IPS-18a (cell line): ENCODE results near the gene VKORC1L1.
"Not testable (repeated sequence)": the region's sequence is repeated elsewhere in the genome, so short reads cannot be mapped to it uniquely, and the experiment has no call there.

Source experiments
- H3K27ac ChIP-seq: one replicate; pipeline ENCODE4 v1.5.1; 2013; ENCODE audit warnings: low read length
- H3K27me3 ChIP-seq: one replicate; pipeline ENCODE4 v1.6.1; 2013; ENCODE audit warnings: mild to moderate bottlenecking, low read length; ENCODE audit not compliant: control insufficient read depth, insufficient read depth
- H3K36me3 ChIP-seq: one replicate; pipeline ENCODE4 v1.6.1; 2013; ENCODE audit warnings: low read depth, low read length; ENCODE audit not compliant: control insufficient read depth
- H3K4me1 ChIP-seq: one replicate; pipeline ENCODE4 v1.6.1; 2013; ENCODE audit warnings: low read depth, low read length; ENCODE audit not compliant: control insufficient read depth
- H3K4me3 ChIP-seq: one replicate; pipeline ENCODE4 v1.5.1; 2013; ENCODE audit warnings: low read length
- H3K9ac ChIP-seq: one replicate; pipeline ENCODE4 v1.6.1; 2013; ENCODE audit warnings: mild to moderate bottlenecking, low read length, moderate library complexity
- H3K9me3 ChIP-seq: one replicate; pipeline ENCODE4 v1.6.1; 2013; ENCODE audit warnings: low read depth, low read length; ENCODE audit not compliant: control insufficient read depth

VKORC1L1 gene

DNA sequence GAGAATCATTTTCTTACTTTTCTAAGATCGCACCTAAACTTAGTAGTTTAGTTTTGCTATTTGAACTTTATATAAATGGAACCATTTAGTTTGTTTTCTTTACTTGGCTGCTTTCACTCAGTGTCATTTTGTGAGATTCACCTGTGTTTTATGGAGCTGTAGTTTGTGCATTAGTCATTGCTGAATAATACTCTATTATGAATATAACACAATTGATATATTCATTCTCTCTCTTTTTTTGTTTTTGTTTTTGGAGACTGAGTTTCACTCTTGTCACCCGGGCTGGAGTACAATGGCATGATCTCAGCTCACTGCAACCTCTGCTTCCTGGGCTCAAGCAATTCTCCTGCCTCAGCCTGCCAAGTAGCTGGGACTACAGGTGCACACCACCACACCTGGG is 16.8 kb downstream of the VKORC1L1 start:
- not testable (repeated sequence) for H3K4me3 ChIP-seq, H3K9me3 ChIP-seq, H3K9ac ChIP-seq, H3K27me3 ChIP-seq, H3K4me1 ChIP-seq, H3K36me3 ChIP-seq, H3K27ac ChIP-seq

DNA sequence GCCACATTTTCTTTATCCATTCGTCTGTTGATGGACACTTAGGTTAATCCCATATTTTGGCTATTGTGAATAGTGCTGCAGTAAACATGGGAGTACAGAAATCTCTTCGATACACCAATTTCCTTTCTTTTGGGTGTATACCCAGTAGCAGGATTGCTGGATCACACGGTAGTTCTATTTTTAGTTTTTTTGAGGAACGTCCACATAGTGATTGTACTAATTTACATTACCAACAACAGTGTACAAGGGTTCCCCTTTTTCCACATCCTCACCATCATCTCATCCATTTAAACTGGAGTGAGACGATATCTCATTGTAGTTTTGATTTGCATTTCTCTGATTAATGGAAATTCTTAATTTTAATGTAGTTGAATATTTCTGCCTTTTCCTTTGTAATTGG is 19.3 kb downstream of the VKORC1L1 start:
- no peaks in the 10 kb centered on the region for H3K4me1 ChIP-seq
- no peak overlapping the region for H3K9ac ChIP-seq
- no peak overlapping the region for H3K27ac ChIP-seq

DNA sequence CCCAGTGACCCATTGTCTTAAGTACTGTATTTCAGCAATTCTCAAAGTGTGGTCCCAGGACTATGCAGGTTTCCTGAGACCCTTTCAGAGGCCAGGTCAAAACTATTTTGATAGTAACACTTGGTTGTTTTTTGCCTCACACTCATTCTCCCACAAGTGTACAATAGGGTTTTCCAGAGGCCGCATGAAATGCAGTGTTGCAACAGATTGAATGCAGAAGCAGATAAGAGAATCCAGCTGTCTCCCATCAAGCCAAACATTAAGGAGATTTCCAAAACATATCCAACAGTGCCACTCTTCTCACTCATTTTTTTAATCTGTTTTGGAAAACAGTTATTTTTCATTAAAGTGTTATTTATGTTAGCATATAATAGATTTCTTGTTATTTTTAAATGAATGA is 20.0 kb downstream of the VKORC1L1 start:
- H3K36me3 ChIP-seq = peaks cover 4% of the 10 kb centered on the region
- no peaks in the 10 kb centered on the region for H3K9me3 ChIP-seq
- H3K4me1 ChIP-seq = no peaks in the 10 kb centered on the region
- H3K27me3 ChIP-seq = no peaks in the 10 kb centered on the region
- H3K4me3 ChIP-seq = no peak overlapping the region
- H3K27ac ChIP-seq = no peak overlapping the region
- no peak overlapping the region for H3K9ac ChIP-seq

More for the DNA sequence above, 19.3 kb downstream of the VKORC1L1 start:
- Histone ChIP-seq H3K4me3 (no peak overlapping the region), H3K36me3 (peaks cover 4% of the 10 kb centered on the region), H3K27me3 (no peaks in the 10 kb centered on the region), H3K9me3 (no peaks in the 10 kb centered on the region)

DNA sequence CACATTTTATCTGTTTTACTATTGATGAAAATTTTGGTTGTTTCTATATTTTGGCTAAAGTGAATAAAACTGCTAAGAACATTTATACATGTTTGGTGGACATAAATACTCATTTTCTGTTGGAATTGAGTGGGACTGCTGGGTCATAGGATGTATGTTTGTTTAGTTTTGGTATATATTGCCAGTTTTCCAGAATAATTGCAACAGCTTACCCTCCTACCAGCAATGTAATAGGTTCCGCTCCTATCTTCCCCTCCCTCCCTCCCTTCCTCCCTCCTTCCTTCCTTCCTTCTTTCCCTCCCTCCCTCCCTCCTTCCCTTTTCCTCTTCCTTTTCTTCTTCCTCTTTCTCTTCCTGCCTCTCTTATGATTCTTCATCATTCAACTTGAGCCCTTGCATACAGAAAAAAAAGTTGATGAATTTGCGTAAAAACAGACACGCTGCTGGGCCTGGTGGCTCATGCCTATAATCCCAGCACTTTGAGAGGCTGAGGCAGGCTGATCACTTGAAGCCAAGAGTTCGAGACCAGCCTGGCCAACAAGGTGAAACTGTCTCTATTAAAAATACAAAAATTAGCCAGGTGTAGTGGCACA is 23.5 kb downstream of the VKORC1L1 start:
- Histone ChIP-seq H3K27ac (no peak overlapping the region), H3K27me3 (no peaks in the 10 kb centered on the region), H3K9me3 (no peaks in the 10 kb centered on the region), H3K36me3 (peaks cover 4% of the 10 kb centered on the region), H3K4me3 (no peak overlapping the region), H3K9ac (no peak overlapping the region), H3K4me1 (no peaks in the 10 kb centered on the region)

DNA sequence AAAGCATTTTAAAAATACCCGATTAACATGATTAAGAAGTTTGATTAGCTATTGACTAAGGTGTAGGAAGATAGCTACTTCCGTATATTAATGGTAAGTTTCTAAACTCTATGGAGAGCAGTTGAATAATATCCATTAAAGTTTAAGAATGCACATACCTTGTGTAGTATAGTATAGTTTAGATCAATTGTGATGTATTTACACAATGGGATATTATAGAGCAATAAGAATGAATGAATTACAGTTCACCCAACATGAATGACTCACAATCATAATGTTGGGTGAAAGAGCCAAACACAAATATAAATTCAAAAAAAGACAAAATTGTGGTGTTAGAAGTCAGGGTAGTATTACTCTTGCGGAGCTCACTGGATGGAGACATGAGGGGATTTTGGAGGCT is 24.4 kb downstream of the VKORC1L1 start:
- H3K9me3 ChIP-seq, H3K27me3 ChIP-seq, H3K4me3 ChIP-seq, H3K36me3 ChIP-seq, H3K9ac ChIP-seq, H3K4me1 ChIP-seq, H3K27ac ChIP-seq: not testable (repeated sequence)

DNA sequence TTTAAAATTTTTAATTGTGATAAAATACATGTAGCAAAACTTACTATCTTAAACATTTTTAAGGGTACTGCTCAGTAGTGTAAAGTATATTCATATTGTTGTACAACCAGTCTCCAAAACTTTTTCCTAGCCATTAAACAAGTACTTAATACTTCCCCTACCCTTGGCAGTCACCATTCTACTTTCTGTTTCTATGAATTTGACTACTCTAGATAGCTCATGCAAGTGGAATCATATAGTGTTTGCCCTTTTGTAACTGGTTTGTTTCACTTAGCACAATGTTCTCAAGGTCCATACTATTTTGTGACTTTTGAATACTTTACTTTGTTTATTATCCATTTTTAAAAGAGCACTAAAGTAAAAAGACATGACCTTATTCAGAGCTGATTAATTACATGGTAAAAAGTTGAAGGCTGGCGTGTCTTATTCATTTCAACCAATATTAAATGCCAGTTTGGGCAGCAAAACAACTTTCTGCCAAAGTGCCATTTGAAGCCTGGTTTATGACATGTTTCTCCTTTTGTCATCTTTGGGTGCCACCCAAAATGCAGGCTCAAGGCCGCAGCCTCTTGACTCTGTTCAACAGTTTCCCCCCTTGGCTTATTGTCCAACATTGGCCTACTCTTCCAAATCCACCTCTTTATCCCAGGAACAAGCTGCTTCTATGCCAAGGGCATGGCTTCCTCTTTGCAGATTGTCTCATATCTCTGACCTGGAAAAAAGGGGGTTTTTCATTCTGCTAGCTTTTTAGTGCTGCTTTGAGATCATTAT is 26.0 kb downstream of the VKORC1L1 start:
- not testable (repeated sequence) for H3K36me3 ChIP-seq

GRCh38 chr7:65902306-65902705 is 29.4 kb downstream of the VKORC1L1 start:
- no peaks in the 10 kb centered on the region for H3K36me3 ChIP-seq
- no peaks in the 10 kb centered on the region for H3K9me3 ChIP-seq
- H3K27me3 ChIP-seq = no peaks in the 10 kb centered on the region
- peaks cover 4% of the 10 kb centered on the region for H3K4me1 ChIP-seq
- H3K27ac ChIP-seq = no peak overlapping the region
- no peak overlapping the region for H3K4me3 ChIP-seq
- no peak overlapping the region for H3K9ac ChIP-seq

More for the DNA sequence above, 26.0 kb downstream of the VKORC1L1 start:
- not testable (repeated sequence) for H3K27me3 ChIP-seq, H3K27ac ChIP-seq, H3K4me3 ChIP-seq, H3K9ac ChIP-seq, H3K9me3 ChIP-seq, H3K4me1 ChIP-seq

DNA sequence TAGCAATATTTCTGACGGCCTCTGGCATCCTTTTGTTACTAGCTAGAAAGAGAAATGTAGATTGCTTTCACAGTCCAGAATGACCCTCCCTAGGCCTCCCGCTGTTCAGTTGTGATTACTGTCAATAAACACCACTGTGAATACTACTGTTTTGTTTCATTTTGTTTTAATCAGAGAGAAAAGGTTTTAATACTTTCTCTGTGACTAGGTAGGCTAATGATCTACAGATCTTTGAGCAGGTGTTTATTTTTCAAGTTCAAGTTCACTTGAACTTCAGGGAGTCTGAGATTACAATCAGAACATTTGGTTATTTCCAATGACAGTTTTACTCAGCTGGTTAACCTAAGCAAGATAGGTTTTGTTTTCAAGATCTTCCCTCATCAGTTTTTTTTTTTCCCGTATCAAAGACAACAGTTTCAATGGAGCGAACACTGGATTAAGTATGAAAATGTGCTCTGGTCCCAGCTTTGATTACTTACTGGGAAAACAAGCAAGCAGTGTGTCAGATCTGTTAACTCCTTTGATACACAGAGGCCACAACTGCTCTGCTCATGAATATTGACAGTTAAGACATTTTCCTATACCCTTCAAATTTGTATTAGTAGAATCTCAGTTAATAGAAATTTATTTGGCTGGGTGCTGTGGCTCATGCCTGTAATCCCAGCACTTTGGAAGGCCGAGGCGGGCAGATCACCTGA is 34.8 kb downstream of the VKORC1L1 start:
- H3K9ac ChIP-seq = no peak overlapping the region
- no peaks in the 10 kb centered on the region for H3K27me3 ChIP-seq
- H3K36me3 ChIP-seq = no peaks in the 10 kb centered on the region
- H3K4me1 ChIP-seq = peaks cover 10% of the 10 kb centered on the region
- peak overlapping the region; percentile 19 for H3K4me3 ChIP-seq
- H3K27ac ChIP-seq = no peak overlapping the region
- no peaks in the 10 kb centered on the region for H3K9me3 ChIP-seq

- no peak overlapping the region for H3K4me3 ChIP-seq
- H3K9me3 ChIP-seq = no peaks in the 10 kb centered on the region
- no peak overlapping the region for H3K27ac ChIP-seq
- H3K27me3 ChIP-seq = no peaks in the 10 kb centered on the region
- H3K4me1 ChIP-seq = peaks cover 10% of the 10 kb centered on the region
- H3K36me3 ChIP-seq = no peaks in the 10 kb centered on the region
- H3K9ac ChIP-seq = no peak overlapping the region
Measured at GRCh38 chr7:65910237-65910636, 37.4 kb downstream of the VKORC1L1 start.

DNA sequence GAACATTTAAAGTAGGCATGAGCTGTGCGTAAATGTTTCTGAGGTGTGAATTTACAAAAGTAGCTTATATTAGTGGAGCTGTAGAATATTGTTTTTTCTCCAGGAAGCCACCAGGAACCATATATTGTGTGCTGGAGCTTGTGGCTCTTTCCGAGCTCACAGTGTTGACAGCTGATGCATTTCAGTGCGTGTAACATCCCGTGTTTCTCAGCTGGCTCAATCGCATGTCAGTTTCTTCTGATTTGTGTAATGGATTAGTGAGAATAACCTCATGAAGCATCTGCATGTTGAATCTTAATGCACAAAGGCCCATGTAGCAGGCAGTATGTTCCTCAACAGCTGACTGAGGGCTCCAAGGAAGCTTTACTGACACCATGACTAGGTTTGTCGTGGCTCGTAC is 39.4 kb downstream of the VKORC1L1 start:
- peaks cover 6% of the 10 kb centered on the region for H3K4me1 ChIP-seq
- no peaks in the 10 kb centered on the region for H3K27me3 ChIP-seq
- H3K4me3 ChIP-seq = no peak overlapping the region
- H3K36me3 ChIP-seq = no peaks in the 10 kb centered on the region
- no peak overlapping the region for H3K27ac ChIP-seq
- no peaks in the 10 kb centered on the region for H3K9me3 ChIP-seq
- H3K9ac ChIP-seq = no peak overlapping the region

- no peak overlapping the region for H3K4me3 ChIP-seq
- no peaks in the 10 kb centered on the region for H3K9me3 ChIP-seq
- no peaks in the 10 kb centered on the region for H3K4me1 ChIP-seq
- H3K36me3 ChIP-seq = no peaks in the 10 kb centered on the region
- H3K27me3 ChIP-seq = no peaks in the 10 kb centered on the region
- H3K27ac ChIP-seq = no peak overlapping the region
- H3K9ac ChIP-seq = no peak overlapping the region
Measured at GRCh38 chr7:65915921-65916657, 43.2 kb downstream of the VKORC1L1 start.
